ENCODE results near the gene DENND1A.

DNA sequence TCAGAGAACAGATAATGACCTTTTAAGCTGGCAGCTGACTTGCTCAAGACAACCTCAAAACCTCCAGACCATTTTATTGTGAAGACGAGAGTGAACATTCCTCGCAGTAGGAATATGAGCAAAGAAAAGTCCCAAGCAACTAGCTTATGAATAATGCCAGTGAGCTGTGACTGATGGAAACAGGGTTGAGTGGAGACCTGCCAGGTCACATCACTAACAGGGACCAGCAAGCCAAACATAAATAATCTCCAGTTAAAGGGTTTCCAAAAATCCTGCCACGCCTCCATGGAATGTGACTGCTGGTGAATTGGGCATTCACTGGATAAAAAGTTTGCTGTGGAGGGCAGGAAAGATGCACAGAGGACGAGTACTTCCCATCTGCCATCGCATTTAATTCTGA lies 388.5 kb downstream of the DENND1A start:
- TF ChIP-seq, protein P1, sequence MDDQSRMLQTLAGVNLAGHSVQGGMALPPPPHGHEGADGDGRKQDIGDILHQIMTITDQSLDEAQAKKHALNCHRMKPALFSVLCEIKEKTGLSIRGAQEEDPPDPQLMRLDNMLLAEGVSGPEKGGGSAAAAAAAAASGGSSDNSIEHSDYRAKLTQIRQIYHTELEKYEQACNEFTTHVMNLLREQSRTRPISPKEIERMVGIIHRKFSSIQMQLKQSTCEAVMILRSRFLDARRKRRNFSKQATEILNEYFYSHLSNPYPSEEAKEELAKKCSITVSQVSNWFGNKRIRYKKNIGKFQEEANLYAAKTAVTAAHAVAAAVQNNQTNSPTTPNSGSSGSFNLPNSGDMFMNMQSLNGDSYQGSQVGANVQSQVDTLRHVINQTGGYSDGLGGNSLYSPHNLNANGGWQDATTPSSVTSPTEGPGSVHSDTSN (CRISPR knock-in tag; IDR thresholded peaks at IDR 0.05; ENCODE audit: borderline replicate concordance), result no peak
- TF ChIP-seq POLR2A (IDR thresholded peaks at IDR 0.05; ENCODE audit: insufficient read depth in 1 of 2, low read depth in 2 of 2, low read length in 2 of 2) (no peak), KAT8 (CRISPR knock-in tag; IDR thresholded peaks at IDR 0.05) (no peak), SMAD9 (CRISPR knock-in tag; IDR thresholded peaks at IDR 0.05) (no peak), SRSF9 (IDR thresholded peaks at IDR 0.05; ENCODE audit: borderline replicate concordance, insufficient read depth, low read depth, low read length, poor library complexity, severe bottlenecking) (no peak), HES4 (CRISPR knock-in tag; IDR thresholded peaks at IDR 0.05; ENCODE audit: borderline replicate concordance) (no peak)
- TF ChIP-seq, protein P2, sequence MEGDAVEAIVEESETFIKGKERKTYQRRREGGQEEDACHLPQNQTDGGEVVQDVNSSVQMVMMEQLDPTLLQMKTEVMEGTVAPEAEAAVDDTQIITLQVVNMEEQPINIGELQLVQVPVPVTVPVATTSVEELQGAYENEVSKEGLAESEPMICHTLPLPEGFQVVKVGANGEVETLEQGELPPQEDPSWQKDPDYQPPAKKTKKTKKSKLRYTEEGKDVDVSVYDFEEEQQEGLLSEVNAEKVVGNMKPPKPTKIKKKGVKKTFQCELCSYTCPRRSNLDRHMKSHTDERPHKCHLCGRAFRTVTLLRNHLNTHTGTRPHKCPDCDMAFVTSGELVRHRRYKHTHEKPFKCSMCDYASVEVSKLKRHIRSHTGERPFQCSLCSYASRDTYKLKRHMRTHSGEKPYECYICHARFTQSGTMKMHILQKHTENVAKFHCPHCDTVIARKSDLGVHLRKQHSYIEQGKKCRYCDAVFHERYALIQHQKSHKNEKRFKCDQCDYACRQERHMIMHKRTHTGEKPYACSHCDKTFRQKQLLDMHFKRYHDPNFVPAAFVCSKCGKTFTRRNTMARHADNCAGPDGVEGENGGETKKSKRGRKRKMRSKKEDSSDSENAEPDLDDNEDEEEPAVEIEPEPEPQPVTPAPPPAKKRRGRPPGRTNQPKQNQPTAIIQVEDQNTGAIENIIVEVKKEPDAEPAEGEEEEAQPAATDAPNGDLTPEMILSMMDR (CRISPR knock-in tag; IDR thresholded peaks at IDR 0.05), result no peak
- TF ChIP-seq, protein P3, sequence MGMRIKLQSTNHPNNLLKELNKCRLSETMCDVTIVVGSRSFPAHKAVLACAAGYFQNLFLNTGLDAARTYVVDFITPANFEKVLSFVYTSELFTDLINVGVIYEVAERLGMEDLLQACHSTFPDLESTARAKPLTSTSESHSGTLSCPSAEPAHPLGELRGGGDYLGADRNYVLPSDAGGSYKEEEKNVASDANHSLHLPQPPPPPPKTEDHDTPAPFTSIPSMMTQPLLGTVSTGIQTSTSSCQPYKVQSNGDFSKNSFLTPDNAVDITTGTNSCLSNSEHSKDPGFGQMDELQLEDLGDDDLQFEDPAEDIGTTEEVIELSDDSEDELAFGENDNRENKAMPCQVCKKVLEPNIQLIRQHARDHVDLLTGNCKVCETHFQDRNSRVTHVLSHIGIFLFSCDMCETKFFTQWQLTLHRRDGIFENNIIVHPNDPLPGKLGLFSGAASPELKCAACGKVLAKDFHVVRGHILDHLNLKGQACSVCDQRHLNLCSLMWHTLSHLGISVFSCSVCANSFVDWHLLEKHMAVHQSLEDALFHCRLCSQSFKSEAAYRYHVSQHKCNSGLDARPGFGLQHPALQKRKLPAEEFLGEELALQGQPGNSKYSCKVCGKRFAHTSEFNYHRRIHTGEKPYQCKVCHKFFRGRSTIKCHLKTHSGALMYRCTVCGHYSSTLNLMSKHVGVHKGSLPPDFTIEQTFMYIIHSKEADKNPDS (CRISPR knock-in tag; IDR thresholded peaks at IDR 0.05), result no peak
- TF ChIP-seq, protein P4, sequence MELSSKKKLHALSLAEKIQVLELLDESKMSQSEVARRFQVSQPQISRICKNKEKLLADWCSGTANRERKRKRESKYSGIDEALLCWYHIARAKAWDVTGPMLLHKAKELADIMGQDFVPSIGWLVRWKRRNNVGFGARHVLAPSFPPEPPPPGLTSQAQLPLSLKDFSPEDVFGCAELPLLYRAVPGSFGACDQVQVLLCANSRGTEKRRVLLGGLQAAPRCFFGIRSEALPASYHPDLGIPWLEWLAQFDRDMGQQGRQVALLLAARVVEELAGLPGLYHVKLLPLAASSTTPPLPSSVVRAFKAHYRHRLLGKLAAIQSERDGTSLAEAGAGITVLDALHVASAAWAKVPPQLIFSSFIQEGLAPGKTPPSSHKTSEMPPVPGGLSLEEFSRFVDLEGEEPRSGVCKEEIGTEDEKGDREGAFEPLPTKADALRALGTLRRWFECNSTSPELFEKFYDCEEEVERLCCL (CRISPR knock-in tag; IDR thresholded peaks at IDR 0.05; ENCODE audit: borderline replicate concordance), result no peak
- TF ChIP-seq, protein P5, sequence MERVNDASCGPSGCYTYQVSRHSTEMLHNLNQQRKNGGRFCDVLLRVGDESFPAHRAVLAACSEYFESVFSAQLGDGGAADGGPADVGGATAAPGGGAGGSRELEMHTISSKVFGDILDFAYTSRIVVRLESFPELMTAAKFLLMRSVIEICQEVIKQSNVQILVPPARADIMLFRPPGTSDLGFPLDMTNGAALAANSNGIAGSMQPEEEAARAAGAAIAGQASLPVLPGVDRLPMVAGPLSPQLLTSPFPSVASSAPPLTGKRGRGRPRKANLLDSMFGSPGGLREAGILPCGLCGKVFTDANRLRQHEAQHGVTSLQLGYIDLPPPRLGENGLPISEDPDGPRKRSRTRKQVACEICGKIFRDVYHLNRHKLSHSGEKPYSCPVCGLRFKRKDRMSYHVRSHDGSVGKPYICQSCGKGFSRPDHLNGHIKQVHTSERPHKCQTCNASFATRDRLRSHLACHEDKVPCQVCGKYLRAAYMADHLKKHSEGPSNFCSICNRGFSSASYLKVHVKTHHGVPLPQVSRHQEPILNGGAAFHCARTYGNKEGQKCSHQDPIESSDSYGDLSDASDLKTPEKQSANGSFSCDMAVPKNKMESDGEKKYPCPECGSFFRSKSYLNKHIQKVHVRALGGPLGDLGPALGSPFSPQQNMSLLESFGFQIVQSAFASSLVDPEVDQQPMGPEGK (CRISPR knock-in tag; IDR thresholded peaks at IDR 0.05), result no peak
- TF ChIP-seq, protein P6, sequence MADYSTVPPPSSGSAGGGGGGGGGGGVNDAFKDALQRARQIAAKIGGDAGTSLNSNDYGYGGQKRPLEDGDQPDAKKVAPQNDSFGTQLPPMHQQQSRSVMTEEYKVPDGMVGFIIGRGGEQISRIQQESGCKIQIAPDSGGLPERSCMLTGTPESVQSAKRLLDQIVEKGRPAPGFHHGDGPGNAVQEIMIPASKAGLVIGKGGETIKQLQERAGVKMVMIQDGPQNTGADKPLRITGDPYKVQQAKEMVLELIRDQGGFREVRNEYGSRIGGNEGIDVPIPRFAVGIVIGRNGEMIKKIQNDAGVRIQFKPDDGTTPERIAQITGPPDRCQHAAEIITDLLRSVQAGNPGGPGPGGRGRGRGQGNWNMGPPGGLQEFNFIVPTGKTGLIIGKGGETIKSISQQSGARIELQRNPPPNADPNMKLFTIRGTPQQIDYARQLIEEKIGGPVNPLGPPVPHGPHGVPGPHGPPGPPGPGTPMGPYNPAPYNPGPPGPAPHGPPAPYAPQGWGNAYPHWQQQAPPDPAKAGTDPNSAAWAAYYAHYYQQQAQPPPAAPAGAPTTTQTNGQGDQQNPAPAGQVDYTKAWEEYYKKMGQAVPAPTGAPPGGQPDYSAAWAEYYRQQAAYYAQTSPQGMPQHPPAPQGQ (CRISPR knock-in tag; IDR thresholded peaks at IDR 0.05; ENCODE audit: borderline replicate concordance), result no peak
- TF ChIP-seq, protein P7, sequence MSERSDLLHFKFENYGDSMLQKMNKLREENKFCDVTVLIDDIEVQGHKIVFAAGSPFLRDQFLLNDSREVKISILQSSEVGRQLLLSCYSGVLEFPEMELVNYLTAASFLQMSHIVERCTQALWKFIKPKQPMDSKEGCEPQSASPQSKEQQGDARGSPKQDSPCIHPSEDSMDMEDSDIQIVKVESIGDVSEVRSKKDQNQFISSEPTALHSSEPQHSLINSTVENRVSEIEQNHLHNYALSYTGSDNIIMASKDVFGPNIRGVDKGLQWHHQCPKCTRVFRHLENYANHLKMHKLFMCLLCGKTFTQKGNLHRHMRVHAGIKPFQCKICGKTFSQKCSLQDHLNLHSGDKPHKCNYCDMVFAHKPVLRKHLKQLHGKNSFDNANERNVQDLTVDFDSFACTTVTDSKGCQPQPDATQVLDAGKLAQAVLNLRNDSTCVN (CRISPR knock-in tag; IDR thresholded peaks at IDR 0.05; ENCODE audit: borderline replicate concordance), result no peak
- TF ChIP-seq, protein P8, sequence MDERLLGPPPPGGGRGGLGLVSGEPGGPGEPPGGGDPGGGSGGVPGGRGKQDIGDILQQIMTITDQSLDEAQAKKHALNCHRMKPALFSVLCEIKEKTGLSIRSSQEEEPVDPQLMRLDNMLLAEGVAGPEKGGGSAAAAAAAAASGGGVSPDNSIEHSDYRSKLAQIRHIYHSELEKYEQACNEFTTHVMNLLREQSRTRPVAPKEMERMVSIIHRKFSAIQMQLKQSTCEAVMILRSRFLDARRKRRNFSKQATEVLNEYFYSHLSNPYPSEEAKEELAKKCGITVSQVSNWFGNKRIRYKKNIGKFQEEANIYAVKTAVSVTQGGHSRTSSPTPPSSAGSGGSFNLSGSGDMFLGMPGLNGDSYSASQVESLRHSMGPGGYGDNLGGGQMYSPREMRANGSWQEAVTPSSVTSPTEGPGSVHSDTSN (CRISPR knock-in tag; IDR thresholded peaks at IDR 0.05), result no peak
- TF ChIP-seq, protein P9, sequence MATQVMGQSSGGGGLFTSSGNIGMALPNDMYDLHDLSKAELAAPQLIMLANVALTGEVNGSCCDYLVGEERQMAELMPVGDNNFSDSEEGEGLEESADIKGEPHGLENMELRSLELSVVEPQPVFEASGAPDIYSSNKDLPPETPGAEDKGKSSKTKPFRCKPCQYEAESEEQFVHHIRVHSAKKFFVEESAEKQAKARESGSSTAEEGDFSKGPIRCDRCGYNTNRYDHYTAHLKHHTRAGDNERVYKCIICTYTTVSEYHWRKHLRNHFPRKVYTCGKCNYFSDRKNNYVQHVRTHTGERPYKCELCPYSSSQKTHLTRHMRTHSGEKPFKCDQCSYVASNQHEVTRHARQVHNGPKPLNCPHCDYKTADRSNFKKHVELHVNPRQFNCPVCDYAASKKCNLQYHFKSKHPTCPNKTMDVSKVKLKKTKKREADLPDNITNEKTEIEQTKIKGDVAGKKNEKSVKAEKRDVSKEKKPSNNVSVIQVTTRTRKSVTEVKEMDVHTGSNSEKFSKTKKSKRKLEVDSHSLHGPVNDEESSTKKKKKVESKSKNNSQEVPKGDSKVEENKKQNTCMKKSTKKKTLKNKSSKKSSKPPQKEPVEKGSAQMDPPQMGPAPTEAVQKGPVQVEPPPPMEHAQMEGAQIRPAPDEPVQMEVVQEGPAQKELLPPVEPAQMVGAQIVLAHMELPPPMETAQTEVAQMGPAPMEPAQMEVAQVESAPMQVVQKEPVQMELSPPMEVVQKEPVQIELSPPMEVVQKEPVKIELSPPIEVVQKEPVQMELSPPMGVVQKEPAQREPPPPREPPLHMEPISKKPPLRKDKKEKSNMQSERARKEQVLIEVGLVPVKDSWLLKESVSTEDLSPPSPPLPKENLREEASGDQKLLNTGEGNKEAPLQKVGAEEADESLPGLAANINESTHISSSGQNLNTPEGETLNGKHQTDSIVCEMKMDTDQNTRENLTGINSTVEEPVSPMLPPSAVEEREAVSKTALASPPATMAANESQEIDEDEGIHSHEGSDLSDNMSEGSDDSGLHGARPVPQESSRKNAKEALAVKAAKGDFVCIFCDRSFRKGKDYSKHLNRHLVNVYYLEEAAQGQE (IDR thresholded peaks at IDR 0.05; ENCODE audit: borderline replicate concordance in 1 of 2, low read depth in 1 of 2, low read length in 2 of 2), result no peak
